Stimulated activated CD4-positive, alpha-beta T cell treated with anti-CD3 and anti-CD28 coated beads, Interleukin-2, amount 100 ng/mL, for 4 hours (primary cell): Measurements from ENCODE around the gene ZFP36L2.
A peak's percentile ranks its signal among the peaks of the same experiment; 100 is the strongest.

Source experiments
- DNase-seq: peaks from one replicate; pipeline ENCODE4 v3.0.0-alpha.2; 2020; ENCODE audit warnings: low read depth

Gene ZFP36L2, protein sequence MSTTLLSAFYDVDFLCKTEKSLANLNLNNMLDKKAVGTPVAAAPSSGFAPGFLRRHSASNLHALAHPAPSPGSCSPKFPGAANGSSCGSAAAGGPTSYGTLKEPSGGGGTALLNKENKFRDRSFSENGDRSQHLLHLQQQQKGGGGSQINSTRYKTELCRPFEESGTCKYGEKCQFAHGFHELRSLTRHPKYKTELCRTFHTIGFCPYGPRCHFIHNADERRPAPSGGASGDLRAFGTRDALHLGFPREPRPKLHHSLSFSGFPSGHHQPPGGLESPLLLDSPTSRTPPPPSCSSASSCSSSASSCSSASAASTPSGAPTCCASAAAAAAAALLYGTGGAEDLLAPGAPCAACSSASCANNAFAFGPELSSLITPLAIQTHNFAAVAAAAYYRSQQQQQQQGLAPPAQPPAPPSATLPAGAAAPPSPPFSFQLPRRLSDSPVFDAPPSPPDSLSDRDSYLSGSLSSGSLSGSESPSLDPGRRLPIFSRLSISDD

DNA sequence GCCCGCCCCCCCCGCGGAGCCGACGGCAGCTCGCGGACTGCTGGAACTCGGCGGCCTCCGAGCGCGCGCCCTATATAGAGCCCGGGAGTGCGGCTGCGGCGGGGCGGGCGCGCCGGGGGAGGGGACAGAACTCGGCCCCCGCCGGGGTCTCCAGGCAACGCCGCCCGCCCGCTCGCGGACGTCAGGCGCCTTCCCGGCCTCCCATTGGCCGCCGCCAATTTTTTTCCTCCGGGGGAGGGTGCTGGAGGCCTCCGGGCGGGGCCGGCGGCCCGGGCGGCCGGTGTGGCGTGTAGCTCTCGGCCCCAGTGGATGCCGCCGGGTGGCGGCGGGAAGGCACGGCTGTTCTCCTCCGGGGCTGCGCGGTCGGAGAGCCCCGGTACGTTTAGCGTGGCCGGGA, at the start of gene ZFP36L2:
ZFP36L2 (minus strand) TSS at position 49 of the 397 bp plus-strand sequence. CDS start 291 bp downstream, outside the sequence.
- DNase-seq: peak; percentile 93

DNA sequence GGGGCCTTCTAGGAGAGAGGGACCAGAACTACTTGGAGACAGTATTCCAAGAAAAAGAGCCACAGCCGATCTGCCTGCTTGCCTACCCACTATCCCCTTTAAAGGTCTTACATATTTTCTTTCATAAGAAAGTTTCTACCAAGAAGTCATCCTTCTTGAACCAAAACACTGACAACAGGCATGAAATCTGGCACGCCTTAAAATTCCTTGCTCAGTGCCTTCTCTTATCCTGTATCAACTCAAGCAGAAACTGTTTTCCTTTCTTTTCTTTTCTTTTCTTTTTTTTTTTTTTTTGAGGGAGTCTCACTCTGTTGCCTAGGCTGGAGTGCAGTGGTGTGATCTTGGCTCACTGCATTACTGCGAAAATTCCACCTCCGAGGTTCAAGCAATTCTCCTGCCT, 48.3 kb upstream of the ZFP36L2 start:
- no peak for DNase-seq

DNA sequence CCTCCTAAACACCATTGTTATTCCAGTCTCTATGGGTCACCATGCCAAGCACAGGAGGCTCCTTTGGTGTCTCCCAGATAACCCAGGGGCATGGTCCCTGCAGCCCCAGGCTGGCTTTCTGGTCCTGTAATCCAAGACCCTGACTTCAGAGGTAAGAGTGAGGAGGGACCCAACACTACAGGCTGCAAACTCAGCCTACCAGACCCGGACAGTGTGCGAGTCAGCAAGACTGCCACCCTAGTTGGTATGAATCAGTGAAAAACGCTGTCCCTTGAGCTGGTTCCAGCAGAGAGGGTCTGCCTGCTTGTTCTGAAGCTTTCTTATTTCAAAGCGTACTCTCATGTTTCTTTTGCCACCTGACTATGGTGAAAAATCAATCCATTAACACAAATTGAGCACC, 47.6 kb upstream of the ZFP36L2 start:
- DNase-seq: no peak

DNA sequence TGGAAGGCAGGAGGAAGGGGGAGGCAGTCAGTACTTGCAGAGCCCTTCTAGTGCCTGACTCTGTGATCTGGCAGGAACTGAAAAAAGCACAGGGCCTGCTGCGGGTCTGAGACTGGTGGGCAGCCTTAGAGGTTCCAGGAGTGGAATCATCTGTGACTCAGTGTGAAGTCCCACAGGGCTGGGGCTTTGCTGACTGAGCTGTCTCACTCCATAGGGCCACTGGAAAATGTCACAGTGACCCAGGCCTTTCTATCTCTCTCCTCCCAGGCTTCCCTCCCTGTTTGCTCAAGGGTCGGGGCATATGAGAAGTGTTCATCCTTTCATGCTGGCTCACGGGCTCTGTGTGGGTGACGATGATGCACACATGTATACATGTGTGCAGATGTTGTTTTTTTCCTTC, 47.1 kb upstream of the ZFP36L2 start:
- DNase-seq: no peak

DNA sequence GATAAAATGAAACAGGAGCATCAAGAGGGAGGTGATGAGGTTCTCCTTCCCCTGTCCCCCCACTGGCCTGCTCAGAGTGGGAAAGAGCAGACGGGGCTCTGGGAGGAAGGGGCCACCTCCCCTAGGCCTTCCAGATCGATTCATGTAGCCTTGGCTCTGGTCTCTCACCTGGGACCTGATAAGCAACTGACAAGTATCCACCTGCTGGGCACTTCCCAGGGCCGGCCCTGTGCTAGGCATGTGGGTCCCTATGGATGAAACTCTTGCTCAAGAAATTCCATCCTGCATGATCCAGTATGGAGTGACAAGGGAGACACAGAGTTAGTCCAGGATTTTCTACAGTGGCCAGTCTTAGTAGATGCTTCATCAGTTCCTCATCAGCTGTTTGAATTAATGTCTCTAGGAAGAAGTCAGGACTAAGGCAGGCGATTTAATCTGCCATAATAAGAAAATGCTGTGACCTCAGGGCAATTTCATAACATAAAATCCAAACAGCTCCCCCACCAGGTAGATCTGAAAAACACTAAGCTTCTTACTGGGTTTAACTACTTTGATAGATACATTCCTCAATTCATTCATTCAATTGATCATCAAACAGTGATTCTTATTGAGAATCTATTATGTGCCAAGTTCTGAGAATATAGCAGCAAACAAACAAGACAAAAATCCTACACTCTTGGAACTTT, 44.7 kb upstream of the ZFP36L2 start:
- DNase-seq: no peak

DNA sequence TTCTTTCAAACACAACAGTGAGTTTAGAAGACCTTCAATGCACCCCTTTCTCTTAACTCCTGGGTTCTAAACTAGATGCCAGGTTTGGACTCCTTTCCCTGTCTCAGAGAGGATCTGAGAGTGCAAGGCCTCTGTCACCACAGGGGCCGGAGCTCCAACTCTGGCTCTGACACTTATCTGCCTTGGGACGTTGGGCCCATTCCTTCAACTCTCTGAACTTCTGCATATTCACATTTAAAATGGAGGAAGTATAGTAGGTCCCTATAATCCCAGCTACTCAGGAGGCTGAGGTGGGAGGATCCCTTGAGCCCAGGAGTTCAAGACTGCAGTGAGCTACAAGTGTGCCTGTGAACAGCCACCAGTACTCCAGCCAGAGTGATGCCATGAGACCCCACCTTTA, 44.1 kb upstream of the ZFP36L2 start:
- no peak for DNase-seq

DNA sequence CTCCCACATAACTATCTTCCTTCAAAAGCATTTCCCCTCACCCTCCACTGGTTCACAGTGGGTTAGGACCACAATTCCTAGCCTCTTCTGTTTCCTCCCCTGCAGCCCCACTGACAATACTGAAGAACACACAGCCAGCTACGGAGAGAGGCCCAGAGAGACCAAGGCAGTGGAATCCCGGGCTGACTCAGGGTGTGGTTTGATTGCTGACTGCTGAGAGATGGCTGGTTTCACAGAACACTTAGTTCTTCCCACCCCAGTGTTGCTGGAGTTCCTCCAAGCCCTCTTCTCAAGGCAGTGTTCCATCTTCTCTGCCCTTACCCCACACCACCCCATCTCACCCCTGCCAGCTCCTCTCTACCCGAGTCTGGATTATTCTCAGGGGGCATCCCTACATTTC, 43.3 kb upstream of the ZFP36L2 start:
- no peak for DNase-seq

DNA sequence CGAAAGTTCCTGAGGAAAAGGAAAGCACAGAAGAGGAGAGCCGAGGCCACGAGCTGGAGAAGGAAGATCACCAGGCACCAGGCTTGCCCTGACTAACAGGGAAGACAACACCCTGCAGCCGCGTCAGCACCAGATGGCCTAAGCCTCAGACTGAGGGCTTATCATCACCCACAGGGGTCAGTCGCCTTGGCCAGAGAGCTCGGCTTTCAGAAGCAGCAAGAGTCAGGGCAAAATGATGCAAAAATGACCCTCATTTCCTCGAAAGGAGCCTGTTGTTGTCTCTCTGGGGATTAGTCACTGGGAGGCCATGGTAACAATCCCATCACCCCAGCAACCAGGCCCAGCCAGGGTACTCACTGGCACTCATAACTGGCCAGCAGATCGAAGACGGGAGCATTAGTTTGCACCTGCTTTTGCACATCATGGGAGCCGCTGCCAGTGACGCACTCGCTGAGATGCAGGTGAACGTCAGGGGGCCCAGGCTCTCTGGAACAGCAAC, 42.7 kb upstream of the ZFP36L2 start:
- DNase-seq: no peak

DNA sequence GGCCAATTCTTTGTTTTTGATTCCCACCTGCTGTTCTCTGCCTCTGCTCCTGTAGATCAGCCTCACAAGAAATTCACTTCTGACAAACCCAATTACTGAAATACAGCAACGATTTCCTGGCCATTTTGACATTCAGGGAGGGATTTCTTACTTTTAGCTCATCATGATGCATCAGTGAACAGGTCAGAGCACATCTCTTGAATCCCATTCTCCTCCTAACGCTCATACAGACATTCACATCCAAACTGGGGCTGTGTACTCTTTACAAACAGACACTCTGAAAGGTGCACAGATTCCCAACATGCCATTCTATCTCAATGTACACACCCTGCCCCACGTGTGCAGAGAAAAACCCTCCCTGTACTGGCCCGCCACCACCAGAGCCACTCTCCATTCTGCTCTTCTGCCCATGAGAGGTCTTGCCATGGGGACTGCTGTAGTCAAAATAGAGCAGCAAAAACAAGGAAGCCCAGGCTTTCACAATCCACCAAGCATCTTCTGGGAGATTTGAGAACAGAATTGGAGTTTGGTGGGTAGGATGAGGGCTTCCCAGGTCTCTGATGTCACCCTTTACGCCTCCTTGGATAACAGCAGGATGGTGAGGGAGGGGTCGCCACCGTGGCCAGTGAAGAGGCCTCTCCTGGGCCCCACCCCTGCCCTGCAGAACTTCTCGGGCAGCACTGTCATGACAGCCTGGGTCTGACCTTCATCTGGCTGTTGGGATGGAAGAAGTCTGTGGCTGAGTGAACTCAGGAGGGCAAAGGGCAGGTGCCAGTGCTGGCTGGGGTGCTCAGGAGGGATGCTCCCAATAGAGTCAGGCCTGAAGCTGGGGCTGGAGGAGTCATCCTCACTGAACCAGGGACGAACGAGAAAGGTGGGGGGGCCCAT, 41.9 kb upstream of the ZFP36L2 start:
- no peak for DNase-seq

DNA sequence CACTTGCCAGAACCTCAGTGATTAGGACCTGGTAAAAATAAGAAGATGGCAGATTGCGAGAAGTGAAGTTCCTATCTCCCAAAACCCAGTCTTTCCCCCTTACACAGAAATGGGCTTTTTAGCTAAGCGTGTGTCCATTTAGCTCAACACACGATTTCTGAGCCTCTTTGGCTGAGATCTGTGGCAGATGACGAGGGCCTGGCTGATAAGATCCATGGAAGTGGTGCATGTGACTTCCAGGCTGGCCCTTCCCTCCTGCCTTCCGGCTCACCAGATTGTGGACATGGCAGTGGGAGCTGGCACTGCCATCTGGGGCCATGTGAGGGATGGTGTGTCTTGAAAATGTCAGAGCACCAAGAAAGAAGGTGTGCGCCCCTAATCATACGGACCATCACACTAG, 41.0 kb upstream of the ZFP36L2 start:
- DNase-seq: no peak

DNA sequence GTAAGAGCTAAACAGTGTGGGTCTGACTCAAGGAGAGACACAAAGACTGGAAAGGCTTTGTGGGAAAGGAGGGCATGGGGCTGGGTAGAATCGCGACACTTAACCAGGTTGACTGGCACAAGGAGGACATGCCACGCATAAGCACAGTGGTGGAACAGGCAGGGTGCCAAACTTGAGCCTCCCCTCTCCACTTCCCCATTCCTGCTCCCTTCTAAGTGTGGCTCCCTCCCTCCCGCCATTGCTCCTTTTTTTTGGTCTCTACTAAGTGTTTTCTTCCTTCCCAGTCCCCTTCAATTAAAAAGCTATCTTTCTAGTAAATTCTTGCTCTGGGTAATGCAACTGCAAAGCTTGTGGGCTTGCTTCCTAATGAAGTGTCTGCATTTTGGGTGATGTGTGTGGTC, 40.3 kb upstream of the ZFP36L2 start:
- DNase-seq: no peak

DNA sequence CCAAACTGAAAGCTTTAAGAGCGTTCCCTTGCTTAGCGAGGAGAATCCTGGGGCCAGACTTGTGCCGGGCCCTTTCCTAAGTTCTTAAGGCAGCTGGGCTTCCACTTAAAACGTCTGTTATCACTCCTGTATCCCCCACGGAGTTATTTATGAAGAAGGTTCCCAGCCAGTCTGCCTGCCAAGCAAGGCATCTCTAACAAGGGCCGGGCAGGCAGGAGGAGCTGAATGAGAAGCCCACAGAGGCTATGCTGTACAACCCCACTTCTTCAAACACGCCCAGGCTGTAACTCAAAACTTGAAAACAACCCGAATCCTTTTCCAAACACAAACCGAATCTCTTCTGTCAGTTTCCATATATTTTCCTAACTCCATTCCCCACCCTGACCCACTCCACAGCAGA, 39.0 kb upstream of the ZFP36L2 start:
- no peak for DNase-seq

DNA sequence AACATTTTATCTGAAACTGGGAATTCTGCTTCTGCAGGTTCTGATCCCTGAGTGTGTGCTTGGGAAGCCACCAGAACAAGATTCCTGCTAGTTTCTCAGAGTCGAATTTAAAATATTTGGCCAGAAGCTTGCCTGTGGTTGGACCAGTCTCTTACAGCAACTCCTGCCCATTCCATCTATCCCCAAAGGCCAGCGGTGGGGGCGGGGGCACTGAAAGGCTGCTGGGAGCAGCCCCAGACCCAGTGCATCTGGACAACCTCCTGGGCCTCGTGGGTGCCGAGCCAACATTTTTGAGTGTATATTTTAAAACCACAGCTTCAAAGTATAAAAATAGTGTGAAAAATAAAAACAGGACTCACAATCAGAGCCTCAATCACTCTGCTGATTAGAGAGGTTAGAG, 38.6 kb upstream of the ZFP36L2 start:
- no peak for DNase-seq

DNA sequence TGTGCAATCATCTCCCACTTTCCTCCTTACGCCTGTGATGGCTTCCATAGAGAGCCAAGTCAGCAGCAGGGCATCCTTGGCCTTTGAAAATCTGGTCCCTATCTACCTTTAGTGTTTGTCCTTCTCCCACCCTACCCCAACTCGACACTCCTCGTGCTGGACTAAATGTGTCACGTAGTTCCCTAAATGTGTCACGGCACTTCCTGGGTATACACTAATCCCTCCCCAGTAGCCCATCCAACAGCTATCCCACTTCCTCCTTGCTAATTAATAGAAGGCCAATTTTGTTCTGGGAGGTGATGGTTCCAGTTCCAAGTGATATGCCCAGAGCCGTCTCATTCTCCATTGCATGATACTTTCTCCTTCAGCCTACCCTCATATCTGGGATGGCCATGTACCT, 36.5 kb upstream of the ZFP36L2 start:
- no peak for DNase-seq

DNA sequence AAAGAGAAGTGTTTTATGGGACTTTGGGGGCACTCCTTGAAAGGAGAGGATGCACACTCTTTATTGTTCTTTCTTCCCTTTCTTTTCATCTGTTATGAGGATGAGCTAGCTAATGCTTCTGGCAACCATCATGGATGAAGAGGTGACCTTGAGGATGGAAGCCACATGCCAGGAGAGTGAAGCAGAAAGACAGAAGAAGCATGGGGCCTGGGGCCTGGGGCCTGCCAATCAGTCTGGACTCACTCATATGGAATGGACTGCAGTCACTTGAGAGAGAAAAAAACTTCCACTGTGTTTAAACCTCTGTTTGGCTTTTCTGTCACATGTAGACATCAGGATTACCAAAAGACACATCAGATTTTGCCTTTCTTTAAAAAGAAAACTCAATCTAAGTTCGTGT, 35.8 kb upstream of the ZFP36L2 start:
- DNase-seq: no peak

DNA sequence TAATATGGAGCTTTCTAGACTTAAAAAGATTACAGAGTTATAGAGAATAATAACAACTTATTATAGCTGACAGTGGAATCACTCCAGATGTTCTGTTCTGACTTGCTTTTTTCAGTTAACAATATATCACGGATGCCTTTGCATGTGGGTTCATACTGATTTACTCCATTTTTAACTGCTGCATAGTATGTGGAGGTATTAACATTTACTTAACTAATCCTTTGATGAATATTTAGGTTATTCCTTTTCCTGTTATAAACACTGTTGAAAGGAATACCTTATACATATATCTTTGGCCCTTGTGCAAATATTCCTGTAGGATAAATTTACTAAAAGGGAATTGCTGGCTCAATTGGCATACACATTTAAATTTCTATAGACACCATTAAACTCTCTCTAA, 33.1 kb upstream of the ZFP36L2 start:
- no peak for DNase-seq

DNA sequence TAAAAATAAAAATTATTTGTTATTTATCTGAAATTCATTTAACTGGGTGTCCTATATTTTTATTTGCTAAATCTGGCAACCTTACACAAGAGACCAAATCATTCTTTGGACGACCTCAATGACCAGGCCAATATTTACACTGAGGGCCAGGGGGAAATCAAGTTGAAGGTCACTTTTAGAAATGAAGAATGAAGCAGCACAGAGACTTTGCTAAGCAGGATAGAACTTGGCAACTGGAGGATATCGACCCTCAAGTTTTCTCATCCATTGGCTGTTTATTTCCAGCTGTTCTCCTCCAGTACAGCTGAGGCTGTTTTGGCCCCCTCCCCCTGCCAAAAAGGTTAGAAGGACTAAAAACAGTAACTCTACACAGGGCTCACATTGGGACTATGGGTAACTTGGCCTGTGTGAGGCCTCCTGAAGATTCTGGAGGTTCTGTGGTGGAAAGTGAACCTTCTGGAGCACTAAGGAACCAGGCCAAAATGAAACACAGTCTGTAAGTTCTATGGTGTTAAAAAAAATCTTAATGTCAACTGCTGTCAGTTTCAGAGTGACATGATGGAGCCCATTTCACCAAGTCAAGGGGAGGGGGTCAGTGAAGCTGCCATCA, 32.2 kb upstream of the ZFP36L2 start:
- DNase-seq: no peak

DNA sequence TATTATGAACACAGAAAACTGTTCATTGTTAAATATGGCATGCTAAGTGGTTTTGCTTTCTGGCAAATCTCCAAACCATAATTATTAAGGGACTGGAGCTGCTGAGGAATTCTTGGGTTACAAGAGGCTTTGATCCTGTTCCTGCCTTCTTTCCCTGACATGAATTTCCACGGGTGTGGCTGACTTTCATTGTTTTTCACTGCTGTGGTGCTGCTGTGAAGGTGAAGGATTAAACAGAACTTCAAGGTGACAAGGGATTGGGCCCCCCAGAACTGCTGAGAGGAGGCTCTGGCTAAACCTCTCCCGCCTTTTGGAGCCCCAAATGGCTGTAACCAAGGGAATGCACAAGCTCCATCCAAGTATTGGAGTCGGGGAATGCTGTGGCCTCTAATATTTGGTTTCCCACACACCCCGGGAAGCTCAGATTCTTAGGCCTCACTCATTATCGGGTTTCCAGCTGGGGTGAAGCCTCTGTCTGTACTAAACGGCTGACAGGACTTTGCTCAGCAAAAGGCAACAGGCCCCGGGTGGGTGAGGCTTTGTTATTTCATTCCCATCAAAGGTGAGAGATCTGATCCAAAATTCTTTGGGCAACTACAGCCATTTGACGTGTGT, 29.0 kb upstream of the ZFP36L2 start:
- DNase-seq: no peak

DNA sequence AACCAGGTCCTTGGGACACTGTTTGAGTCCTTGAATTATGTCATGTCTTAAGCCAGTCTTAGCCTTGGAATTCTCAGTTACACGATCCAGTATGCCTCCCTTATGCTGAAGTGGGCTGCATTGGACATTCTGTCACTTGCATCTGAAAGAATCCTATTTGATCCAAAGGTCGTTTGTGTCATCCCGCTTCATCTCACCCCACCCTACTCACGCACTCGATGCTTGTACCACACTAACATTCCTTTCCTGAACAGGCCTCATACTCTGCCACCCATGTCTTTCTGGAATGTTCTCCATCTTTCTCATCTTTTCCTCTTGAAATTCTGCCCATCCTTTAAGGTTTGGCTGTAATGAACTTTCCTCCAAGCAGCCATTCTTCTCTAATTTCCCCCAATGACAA, 27.9 kb upstream of the ZFP36L2 start:
- no peak for DNase-seq

DNA sequence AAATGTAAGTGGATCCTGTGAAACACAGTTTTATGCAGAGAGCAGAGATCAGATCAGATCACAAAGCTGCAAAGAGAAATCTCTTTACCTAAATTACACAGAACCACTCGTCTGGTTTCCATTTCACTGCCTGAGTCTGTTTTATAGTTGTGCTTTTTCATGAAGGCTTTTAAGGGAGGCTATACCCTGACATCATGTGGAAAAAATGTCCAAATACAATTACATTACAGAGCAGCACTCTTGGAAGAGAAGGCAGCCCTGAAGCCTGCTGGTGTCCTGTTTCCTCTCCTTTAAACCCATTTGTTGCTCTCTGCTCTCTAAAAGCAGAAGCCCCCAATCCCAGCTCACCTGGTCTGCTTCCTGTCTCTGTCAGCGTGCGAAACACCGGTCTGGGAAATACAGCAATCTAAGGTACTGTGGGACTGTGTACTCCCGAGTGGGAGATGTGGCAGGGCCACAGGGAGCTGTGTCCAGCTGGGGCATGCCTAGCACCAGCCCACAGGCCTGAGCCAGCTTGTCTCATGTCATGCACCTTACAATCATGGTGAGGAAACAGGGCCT, 24.8 kb upstream of the ZFP36L2 start:
- DNase-seq: no peak

DNA sequence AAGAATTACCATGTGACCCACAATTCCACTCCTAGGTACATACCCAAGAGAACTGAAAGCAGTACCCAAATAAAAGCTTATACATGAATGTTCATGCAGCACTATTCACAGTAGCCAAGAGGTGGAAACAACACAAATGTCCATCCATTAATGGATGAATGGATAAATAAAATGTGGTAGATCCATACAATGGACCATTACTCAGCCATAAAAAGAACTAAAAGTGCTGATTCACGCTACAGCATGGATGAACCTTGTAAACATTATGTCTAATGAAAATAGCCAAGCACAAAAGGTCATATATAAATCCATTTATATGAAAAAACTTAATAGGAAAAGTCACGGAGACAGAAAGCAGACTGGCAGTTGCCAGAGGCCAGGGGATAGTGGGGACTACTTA, 23.6 kb upstream of the ZFP36L2 start:
- no peak for DNase-seq
